ENCODE results near the gene HTR2B. TPM values are rescaled to one million over a fixed set of nuclear protein-coding genes. Genes with fewer than 3 reads are reported as not detected.

HTR2B gene
- total RNA-seq, 1 experiment from 2014 or later, result not detected

- no peak for TF ChIP-seq TCF7L2 (IDR thresholded peaks at IDR 0.05; ENCODE audit: borderline replicate concordance, extremely low read depth, insufficient read depth, insufficient read length)
- no peak for TF ChIP-seq MAX (IDR thresholded peaks at IDR 0.05)
- no peak for TF ChIP-seq RAD21 (IDR thresholded peaks at IDR 0.05; ENCODE audit: low read depth)
- TF ChIP-seq SP1 (IDR thresholded peaks at IDR 0.05; ENCODE audit: low read depth), result no peak
- TF ChIP-seq FOSL1 (IDR thresholded peaks at IDR 0.05; ENCODE audit: low read depth), result no peak
- no peak for TF ChIP-seq SRF (IDR thresholded peaks at IDR 0.05; ENCODE audit: low read depth)
- no peak for TF ChIP-seq REST (IDR thresholded peaks at IDR 0.05; ENCODE audit: low read depth)
- TF ChIP-seq ZFX (IDR thresholded peaks at IDR 0.05), result no peak
- TF ChIP-seq SIN3A (IDR thresholded peaks at IDR 0.05; ENCODE audit: low read depth), result no peak
- no peak for TF ChIP-seq POLR2A (IDR thresholded peaks at IDR 0.05; ENCODE audit: borderline replicate concordance, extremely low read depth, insufficient read depth, insufficient read length)
- TF ChIP-seq CEBPB (IDR thresholded peaks at IDR 0.05; ENCODE audit: low read depth), result no peak
These were observed 30.0 kb downstream of the HTR2B start (continued) for GRCh38 chr2:231094736-231095346.

GRCh38 chr2:231093933-231094332, 30.9 kb downstream of the HTR2B start:
- intact Hi-C loops (cut with micrococcal nuclease), result no loop called here
- Histone ChIP-seq H3K36me3 (ENCODE audit: control insufficient read depth in 1 of 2, insufficient read depth in 2 of 2, low read length in 2 of 2) (peaks cover 5 to 12% of the 10 kb centered on the region in 2 experiments; a peak in 1 of 4 replicates), H3K27me3 (ENCODE audit: insufficient read depth, low read length) (no peaks in the 10 kb centered on the region), H3K4me3 (replicated peaks in 1 of 2; ENCODE audit: low read depth in 1 of 2, low read length in 2 of 2) (no peak overlapping the region), H3K9me2 (ENCODE audit: insufficient read depth) (no peaks in the 10 kb centered on the region), H3K4me2 (ENCODE audit: low read length) (no peak overlapping the region), H3K4me1 (ENCODE audit: control insufficient read depth in 1 of 2, insufficient read depth in 2 of 2, low read length in 2 of 2) (peaks cover 0 to 3% of the 10 kb centered on the region in 2 experiments; a peak in 1 of 4 replicates), H3K9ac (ENCODE audit: low read length) (no peak overlapping the region), H3K9me3 (ENCODE audit: control insufficient read depth in 1 of 2, insufficient read depth in 1 of 2, low read depth in 1 of 2, low read length in 2 of 2) (no peaks in the 10 kb centered on the region), H3K27ac (ENCODE audit: low read depth, low read length) (no peak overlapping the region), H2AFZ (ENCODE audit: low read depth, low read length, poor library complexity, severe bottlenecking) (no peak overlapping the region), H4K20me1 (ENCODE audit: insufficient read depth) (no peaks in the 10 kb centered on the region), H3K79me2 (ENCODE audit: insufficient read depth, low read length) (peaks cover 39% of the 10 kb centered on the region; the same call in 1 of the 2 replicates)
- ChIA-PET CTCF (interaction anchor here (1.4 kb wide), 1 partner anchor 10 kb away, joined by 7 read pairs; no protein-coding TSS in a partner anchor), RAD21 (ENCODE audit: low non-redundant PET in 1 of 2, low total read pairs in 2 of 2, uncharacterized antibody in 2 of 2, unreplicated experiment in 2 of 2) (no interaction called here), POLR2A (no interaction called here)
- no peak for DNase-seq (ENCODE audit: low read depth, low spot score)
- no TSS peak for BruUV-seq (replicated peaks)
- no peak for ATAC-seq
- TF ChIP-seq POLR2AphosphoS5 (IDR thresholded peaks at IDR 0.05; ENCODE audit: low read depth, low read length), result no peak
- no peak for TF ChIP-seq ELF1 (IDR thresholded peaks at IDR 0.05; ENCODE audit: borderline replicate concordance, low read depth)
- no peak for TF ChIP-seq POLR2A (IDR thresholded peaks at IDR 0.05; ENCODE audit: borderline replicate concordance, extremely low read depth, insufficient read depth, insufficient read length)
- TF ChIP-seq EZH2phosphoT487 (IDR thresholded peaks at IDR 0.05; ENCODE audit: borderline replicate concordance), result no peak
- TF ChIP-seq RAD21 (IDR thresholded peaks at IDR 0.05; ENCODE audit: low read depth), result no peak
- no peak for TF ChIP-seq ZBTB33 (IDR thresholded peaks at IDR 0.05; ENCODE audit: extremely low read depth, insufficient replicate concordance, low read length)
- TF ChIP-seq CEBPB (IDR thresholded peaks at IDR 0.05; ENCODE audit: low read depth), result no peak
- TF ChIP-seq SIN3A (IDR thresholded peaks at IDR 0.05; ENCODE audit: low read depth), result no peak
- no peak for TF ChIP-seq SP1 (IDR thresholded peaks at IDR 0.05; ENCODE audit: low read depth)
- no peak for TF ChIP-seq REST (IDR thresholded peaks at IDR 0.05; ENCODE audit: low read depth)
